Right lung (tissue), 5 donors: ENCODE data around the gene ABI3BP. TPM values are rescaled to one million over a fixed set of nuclear protein-coding genes. Genes with fewer than 3 reads are reported as not detected.

Experiments used
- DNase-seq, 2 donors: peaks; one replicate each; pipeline ENCODE4 v3.0.0-alpha.2; 2013
- polyA plus RNA-seq, 5 donors: library from polyadenylated mRNA; unstranded; fragments of 120-200 nt; gene quantifications; one replicate each; pipeline versions ENCODE4 v1.2.1 to v1.2.3, GENCODE V29; 2013; ENCODE audit warnings: inconsistent platforms in 1 of 5, low replicate concordance in 1 of 5; ENCODE audit not compliant: insufficient read length in 5 of 5, insufficient read depth in 1 of 5

ABI3BP gene
- polyA plus RNA-seq, 5 donors = 66.0 to 117 (median 88.4) TPM

GRCh38 chr3:100844063-100844936 lies 148.9 kb downstream of the ABI3BP start:
- DNase-seq = no peak

DNA sequence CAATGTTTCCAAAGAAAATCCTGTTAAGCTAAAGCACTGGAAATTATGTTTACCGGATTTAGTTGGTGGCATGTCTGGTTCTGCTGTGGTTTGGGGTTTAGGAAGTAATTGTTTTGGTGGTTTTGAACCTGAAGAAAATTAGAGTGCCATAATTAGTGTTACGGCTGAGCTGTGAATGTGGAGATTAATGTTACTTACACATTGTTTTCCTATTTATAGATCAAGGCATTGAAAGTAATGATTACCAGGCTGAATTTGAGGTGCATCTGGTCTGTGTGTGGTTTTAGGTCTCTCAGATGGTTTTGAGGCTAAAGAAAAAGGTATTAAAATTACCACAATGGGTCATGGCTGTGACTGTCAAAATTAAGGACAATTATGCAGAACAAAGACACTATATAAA lies 155.1 kb downstream of the ABI3BP start:
- no peak for DNase-seq

- no peak for DNase-seq
These were observed 156.6 kb downstream of the ABI3BP start for GRCh38 chr3:100836661-100837060.

DNA sequence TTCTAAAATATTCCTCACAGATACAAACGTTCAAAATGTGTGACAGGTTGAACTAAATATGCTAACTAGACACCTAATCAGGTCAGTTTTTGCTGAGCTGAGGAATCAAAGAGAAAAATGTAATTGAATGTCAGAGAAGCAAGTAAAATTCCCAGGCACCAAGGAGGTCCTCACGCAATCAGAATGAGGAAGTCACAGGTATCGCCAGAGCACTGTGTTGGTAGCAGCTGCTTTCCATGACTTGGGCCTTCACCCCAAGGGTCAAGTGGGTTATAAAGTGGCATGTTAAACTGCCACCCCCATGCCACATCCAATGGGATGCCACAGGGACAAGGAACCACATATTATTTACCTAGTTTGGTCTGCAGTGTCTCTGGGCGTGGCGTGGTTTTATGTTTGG lies 158.9 kb downstream of the ABI3BP start:
- DNase-seq = no peak

- no peak for DNase-seq
These were observed 159.7 kb downstream of the ABI3BP start for GRCh38 chr3:100833483-100833882.

DNA sequence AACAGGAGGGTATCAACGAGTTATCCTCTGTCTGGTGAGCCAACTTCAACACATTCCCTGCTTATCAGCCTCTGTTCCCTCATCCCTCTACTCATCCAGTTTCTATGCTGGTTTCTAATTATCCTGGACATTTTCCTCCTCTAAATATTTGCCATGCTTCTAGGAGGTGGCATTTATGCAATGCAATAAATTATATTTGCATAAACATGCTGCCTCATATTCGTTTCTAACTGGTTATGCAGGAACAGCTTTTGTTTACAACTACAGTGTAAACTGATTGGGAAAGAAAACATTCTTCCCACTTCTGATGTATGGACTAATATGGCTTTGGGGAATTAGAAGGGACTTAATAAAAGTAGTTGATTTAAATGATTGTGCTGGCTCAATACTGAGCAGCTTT lies 161.6 kb downstream of the ABI3BP start:
- no peak for DNase-seq

DNA sequence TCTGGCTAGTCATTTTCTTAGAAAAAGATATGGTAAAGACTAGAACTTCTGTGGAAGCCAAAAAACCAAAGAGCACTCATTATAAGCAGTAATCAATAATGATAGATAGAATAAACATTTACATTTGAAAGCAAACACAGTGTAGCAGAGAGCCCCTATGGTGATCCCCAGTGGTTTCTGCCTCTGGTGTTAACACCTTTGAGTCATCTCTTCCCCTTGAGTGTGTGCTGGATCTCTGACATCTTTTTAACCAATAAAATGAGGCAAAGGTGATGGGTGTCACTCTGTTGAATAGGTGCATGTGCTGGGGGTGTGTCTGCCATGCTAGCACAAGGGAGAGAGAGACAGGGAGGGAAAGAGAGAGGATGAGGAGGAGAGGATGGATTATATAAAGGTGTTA lies 162.3 kb downstream of the ABI3BP start:
- no peak for DNase-seq

DNA sequence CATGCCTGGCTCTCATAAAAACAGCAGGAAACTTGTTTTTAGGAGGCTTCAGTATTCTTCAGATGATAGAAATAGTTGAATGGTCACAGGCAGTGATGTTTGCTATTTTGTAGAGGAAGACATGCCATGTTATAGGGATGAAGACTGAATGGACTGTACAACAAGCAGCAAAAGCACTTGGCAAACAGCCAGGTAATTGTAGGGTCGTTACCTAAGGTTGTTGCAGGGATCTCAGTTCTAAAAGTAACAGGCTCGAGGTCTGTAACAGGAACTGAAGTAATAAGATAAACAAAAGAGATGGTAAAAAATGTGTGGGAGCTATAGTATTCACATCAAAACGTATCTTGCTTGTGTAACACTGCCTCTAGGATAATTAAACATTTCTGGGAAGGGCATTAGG lies 167.6 kb downstream of the ABI3BP start:
- DNase-seq = no peak

- DNase-seq = no peak
These were observed 177.6 kb downstream of the ABI3BP start for GRCh38 chr3:100815583-100815982.

DNA sequence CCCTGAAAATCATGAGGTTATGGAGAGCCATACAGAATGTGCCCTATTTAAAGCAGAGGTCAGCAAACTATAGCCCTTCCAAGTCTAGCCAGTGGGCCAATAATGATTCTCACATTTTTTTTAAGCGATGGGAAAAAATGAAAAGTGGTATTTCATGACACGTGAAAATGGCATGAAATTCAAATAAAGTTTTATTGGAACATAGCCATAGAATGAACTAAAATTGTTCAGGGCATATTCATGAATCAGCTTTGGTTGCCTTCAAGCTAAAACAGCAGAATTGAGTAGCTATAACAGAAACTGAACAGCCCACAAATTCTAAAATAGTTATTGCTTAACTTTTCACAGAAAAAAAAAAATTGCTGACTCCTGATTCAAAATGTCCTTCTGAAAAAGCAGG lies 179.4 kb downstream of the ABI3BP start:
- no peak for DNase-seq

GRCh38 chr3:100811779-100812507 lies 181.3 kb downstream of the ABI3BP start:
- DNase-seq = no peak

DNA sequence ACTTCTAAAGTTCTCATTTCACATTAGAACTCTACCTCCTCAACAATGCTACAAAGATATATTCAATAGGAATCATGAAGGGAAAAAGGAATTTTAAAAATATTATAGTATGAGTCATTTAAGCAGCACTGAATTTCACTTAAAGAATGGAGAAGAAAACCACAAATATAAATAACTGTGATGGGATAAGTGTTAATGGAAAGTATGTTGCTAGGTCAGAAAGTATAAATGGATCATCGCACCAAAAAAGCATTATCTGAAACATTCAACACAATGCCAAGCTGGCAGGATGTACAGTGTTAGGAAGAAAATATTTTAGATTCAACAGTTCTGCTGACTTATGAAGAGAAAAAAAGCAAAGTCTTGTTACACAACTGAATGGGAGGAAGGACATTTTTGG lies 182.6 kb downstream of the ABI3BP start:
- no peak for DNase-seq

GRCh38 chr3:100804631-100805030 lies 188.6 kb downstream of the ABI3BP start:
- DNase-seq = no peak

- no peak for DNase-seq
These were observed 189.5 kb downstream of the ABI3BP start for GRCh38 chr3:100803711-100804110.

GRCh38 chr3:100802126-100802525 lies 191.1 kb downstream of the ABI3BP start:
- DNase-seq = no peak

DNA sequence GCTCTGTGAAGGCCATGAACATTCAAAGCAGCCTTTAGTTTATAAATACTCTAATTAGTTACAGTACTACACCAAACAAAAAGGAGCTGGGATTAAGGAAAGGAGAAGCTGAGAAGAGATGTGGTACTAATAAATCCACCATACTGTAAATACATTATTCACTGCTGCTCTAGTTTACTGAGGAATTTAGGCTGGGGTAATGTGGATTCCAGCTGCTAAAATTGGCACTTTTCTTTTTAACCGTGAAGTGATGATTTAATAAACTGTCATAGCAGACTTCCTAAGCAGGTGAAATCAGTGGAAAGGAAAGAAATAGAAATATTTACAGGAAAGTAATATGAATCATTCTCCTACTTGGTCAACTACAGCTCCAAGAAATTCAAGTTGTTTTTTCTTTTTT lies 195.2 kb downstream of the ABI3BP start:
- no peak for DNase-seq

DNA sequence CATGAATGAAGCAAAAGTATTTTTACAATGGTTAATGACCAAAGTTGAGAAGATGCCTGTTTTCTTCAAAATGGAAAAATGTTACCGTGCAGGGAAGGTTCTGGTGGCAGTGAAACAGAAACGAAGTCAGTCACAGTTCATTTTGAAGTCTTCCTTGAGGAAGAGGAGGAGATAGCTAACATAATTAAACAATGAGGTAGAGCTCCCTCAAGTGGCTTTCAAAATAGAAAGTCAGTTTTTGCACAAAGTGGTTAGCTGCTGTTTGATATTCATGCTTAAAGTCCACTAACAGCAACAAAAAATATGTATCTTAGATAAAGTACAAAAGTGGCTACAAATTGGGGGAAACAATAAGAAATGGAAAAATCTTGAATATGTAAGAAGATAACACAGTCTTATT lies 196.7 kb downstream of the ABI3BP start:
- peak in 1 of 2 donors; percentile 6 for DNase-seq

GRCh38 chr3:100789579-100789978 lies 203.6 kb downstream of the ABI3BP start:
- no peak for DNase-seq

- no peak for DNase-seq
These were observed 209.6 kb downstream of the ABI3BP start for GRCh38 chr3:100783619-100784018.

GRCh38 chr3:100782906-100783305 lies 210.3 kb downstream of the ABI3BP start:
- peak in 1 of 2 donors; percentile 20 for DNase-seq

GRCh38 chr3:100782348-100782747 lies 210.9 kb downstream of the ABI3BP start:
- DNase-seq = peak; percentile 55 to 60

GRCh38 chr3:100781301-100781700 lies 211.9 kb downstream of the ABI3BP start:
- DNase-seq = no peak

DNA sequence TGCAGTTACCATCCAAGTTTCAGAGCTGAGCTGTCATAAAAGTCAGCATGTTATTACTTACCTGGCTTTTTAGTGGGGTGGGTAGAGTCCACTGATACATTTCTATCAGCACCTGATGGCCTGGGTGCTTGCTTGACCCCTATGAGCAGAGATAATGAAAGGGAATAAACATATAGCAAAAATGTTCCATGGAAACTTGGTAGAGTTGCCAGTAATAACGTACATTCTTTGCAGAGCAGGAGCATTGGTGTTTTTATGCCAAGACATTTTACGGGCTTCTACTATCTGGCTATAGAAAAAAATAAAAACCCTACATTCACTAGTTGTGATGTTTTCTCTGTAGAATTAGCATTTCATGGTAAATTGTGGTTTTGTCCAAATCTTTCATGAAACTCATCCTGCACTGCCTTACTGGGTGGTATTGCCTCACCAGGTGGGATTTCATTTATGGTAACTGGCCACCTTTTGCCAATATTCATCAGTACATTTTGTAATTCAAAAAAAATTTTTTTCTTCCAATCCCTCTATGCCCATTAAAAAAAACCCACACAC lies 213.1 kb downstream of the ABI3BP start:
- DNase-seq = no peak
